Esophagus muscularis mucosa (tissue), 3 donors: ENCODE data around the gene ELFN1.

Source experiments
- CTCF ChIP-seq, 3 experiments: fragments of 200-600 bp in 2 of 3; fragments of 450-650 bp in 1 of 3; sonication (generic) in 2 of 3; IDR thresholded peaks; one replicate each; pipeline ENCODE4 v1.5.1; 2017 to 2019; ENCODE audit warnings: antibody characterized with exemption in 3 of 3, mild to moderate bottlenecking in 2 of 3, moderate library complexity in 1 of 3
- POLR2AphosphoS5 ChIP-seq, 2 donors: sonication (generic); formaldehyde crosslinking; IDR thresholded peaks; one replicate each; pipeline ENCODE4 v1.6.1; 2017; ENCODE audit warnings: antibody characterized with exemption in 2 of 2

GRCh38 chr7:1717903-1718676 is 48.0 kb downstream of the ELFN1 start:
- no peak for TF ChIP-seq CTCF (IDR thresholded peaks at IDR 0.05)
- TF ChIP-seq POLR2AphosphoS5 (IDR thresholded peaks at IDR 0.05): no peak
